Stimulated activated CD4-positive, alpha-beta T cell treated with anti-CD3 and anti-CD28 coated beads, TNF-alpha, amount 100 ng/mL, for 4 hours (primary cell): Measurements from ENCODE around the gene LIPT2.

Source experiments
- DNase-seq, 3 experiments: peaks; one replicate each; pipeline ENCODE4 v3.0.0-alpha.2; 2020; ENCODE audit warnings: low read depth in 3 of 3

LIPT2 gene

DNA sequence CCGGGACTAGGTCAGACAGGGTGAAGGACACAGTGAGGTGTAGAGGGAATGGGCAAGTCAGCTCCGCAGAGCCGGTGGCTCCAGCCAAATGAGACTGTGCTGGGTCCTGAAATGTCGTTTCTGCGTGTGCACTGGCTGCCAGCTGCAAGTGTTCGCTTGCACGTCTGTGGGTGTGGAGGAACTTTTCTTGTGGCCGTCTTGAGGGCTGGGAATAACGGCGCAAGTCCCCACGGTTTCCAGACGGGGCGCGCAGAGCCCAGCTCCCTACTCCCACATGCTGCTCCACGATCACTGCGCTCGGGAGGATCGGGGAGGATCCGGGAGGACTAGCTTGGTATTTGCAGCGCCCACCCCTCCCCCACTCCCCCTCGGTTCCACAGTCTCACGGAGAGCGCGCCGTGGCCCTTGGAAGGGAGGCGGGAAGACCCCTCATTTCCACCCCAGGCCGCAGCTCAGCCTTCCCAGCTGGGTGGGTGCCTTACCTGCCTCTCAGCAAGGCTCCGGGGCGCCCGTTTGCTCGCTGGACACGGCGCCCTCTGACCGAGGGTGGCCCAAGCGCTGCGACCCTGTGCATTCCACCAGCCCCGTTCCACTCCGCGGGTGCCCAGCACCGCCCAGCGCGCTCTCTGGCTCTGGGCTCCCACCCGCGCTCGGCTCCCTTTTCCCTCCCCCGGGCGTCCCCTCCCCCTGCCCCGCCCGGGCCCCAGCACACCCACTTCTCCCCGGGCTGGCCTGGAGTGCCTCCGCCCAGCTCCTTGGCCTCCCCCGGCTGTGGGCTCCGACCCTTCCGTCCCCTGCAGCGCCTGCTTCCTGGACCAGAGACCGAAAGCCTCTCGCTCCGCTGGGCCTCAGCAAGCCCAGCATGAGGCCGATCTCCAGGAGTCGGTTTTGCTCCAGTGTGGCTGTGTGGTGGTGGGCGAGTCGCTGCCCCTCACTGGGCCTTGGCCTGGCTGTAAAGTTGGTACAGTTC, 26.3 kb downstream of the LIPT2 start, which contains the start of gene KCNE3:
KCNE3 (minus strand) TSS at position 634 of the 970 bp plus-strand sequence. CDS start 9,986 bp downstream, outside the sequence.
- no peak for DNase-seq

GRCh38 chr11:74465291-74465708, 28.2 kb downstream of the LIPT2 start:
- DNase-seq, result no peak

DNA sequence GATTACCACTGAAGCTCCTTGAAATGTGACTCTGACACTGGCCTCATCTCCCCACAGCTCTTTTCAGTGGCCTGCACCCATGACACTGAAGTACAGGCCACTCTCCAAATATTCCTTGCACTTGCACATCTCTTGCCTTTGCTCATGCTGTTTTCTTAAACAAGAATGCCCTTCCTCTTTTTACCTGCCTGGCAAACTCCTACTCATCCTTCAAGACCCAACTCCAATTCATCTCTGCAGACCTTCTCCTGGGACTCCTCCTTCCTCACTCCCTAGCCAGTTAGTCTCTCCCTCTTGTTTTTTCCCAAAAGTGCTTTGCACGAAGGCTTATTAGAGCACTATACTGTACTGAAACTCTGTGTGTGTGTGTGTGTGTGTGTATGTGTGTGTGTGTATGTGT, 28.8 kb downstream of the LIPT2 start:
- no peak for DNase-seq

DNA sequence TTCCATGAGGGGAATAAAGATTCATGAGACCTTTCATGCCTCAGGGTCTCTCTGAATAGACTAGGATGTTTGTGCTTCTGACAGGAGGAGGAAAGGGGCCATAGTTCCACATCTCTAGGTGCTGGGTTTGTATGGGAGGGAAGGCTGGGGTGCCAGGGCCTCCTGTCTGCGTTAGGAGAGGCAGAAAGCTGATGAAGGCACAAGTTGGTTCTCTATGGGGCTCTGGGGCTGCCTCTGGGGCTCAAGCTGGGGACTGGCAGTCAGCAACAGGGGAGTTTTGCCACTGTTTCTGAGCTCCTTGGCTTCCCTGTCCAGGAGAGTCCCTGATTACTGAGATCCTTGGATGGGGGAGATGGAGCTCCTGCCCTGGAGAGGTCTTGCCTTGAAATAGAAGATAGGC, 30.3 kb downstream of the LIPT2 start:
- DNase-seq, result no peak

DNA sequence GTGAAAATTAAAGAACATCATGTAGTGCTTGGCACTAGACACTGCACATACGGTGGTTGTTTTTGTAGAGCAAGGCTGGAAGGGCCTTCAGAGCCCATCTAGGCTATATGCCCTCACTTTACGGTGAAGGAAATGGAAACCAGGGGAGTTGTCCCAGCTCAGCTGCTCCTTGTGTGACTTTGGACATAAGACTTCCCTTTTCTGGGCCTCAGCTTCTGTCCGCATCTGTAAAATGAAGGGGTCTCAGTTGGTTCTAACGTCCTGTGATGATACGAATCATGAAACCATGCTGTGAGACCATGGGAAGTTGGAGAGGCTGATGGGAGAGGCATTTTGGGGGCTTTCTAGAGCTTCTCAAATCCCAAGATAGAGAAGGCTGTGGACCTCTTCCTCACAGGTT, 30.9 kb downstream of the LIPT2 start:
- no peak for DNase-seq

GRCh38 chr11:74462009-74462408, 31.5 kb downstream of the LIPT2 start:
- DNase-seq, result no peak

DNA sequence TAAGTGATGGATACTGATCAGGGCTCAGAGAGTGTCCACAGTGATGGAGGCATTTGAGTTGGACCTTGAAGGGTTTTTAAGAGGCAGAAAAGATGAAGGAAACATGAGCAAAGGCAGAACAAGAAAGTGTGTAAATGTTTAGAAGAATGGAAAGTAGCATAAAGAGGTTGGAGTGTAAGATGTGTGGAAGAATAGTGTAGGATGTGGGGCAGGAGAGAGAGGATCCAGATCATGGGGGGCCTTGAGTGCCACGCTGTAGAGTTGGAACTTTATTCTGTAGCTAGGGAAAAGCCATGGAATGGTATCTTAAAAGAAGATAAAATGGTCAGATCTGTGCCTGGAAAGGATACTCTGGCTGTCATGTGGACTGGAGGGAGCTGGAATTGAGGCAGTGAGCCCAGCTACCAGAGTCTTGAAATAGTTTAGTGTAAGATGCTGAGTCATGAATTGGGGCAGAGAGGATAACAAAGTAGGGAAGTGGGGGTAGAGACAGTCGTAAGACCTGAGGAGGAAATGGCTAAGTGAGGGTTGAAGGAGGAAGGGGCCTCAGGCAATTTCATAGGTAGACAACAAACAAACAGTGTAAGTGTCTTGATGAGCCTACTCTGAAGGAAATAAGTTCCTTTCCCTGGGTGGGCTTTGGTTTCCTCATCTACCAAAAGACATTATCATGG, 32.9 kb downstream of the LIPT2 start:
- no peak for DNase-seq

GRCh38 chr11:74460065-74460464, 33.5 kb downstream of the LIPT2 start:
- no peak for DNase-seq

- DNase-seq, result no peak
These were observed 33.9 kb downstream of the LIPT2 start for GRCh38 chr11:74459584-74459983.

GRCh38 chr11:74457356-74457755, 36.2 kb downstream of the LIPT2 start:
- DNase-seq, result no peak

DNA sequence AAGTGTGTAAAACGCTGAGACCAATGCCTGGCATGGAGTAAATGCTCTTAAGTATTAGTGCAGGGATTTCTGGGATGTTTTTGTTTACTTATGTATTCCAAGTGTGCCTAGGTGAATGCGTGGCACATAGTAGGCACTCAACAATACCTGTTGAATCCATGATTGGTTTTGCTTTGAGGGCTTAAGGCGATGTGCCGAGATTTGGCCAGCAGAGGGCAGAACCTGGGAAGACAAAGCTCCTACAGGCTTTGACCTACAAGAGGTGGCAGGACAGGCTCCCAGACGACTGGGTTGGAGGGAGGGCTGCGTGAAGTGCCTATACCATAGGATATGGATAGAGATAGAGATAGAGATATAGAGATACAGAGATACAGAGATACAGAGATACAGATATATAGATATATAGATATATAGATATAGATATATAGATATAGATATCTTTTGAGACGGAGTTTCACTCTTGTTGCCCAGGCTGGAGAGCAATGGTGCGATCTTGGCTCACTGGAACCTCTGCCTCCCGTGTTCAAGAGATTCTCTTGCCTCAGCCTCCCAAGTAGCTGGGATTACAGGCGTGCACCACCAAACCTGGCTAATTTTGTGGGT, 40.0 kb downstream of the LIPT2 start:
- peak; percentile 23 to 39 (median 34) for DNase-seq

- no peak for DNase-seq
These were observed 41.2 kb downstream of the LIPT2 start for GRCh38 chr11:74452366-74452765.

- no peak for DNase-seq
These were observed 43.2 kb downstream of the LIPT2 start for GRCh38 chr11:74450318-74450717.

GRCh38 chr11:74449369-74449931, 44.1 kb downstream of the LIPT2 start:
- DNase-seq, result peak in 1 of 3 experiments; percentile 20

DNA sequence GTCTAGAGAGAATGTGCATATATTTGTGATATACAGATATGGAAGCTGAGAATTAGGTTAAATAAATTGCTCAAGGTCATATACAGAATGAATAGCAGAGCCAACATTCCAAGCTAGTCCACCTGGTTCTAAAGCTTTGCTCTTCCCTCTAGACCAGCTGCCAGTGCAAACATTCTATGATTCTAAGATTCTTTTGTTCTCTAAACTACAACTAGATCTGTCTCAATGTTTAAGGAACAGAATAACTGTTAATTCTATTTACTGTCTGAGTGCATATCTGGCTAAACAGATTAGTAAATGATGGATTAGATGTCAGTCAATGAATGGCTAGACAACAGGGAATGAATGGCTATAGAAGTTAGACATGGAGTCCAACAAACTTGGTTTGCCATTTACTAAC, 45.8 kb downstream of the LIPT2 start:
- no peak for DNase-seq

GRCh38 chr11:74446532-74446938, 47.0 kb downstream of the LIPT2 start:
- no peak for DNase-seq

DNA sequence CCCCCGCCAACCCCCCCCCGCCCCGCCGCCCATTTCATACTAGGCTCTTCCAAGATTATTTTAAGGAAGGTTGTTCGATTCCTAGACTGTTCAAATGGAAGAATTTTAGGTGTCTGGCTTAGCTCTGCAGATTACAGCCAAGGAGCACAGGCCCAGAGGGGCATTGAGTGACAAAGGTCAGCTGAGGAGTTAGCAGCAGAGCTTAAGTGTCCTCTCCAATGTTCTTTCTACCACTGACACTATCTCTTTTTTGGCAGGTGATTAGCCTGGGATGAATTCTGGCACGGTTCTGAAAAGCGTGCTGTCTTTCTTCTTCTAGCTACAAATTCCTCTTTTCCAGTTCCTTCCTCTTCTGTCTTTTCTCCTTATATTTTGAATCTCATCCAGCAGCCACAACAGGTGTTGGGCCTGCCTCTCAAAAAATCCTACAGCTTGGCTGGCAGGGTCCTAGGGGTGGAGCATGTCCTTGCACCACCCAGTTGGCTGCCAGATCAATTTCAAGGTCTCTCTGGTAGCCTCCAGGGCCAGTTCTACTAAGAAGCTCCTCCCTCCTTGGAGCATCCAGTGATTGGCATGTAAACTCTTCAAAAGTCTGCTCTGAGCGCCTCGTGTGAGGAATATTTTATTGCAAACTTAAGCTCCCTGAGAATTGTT, 49.2 kb downstream of the LIPT2 start:
- no peak for DNase-seq

GRCh38 chr11:74443071-74443864, 50.3 kb downstream of the LIPT2 start:
- DNase-seq, result no peak

- no peak for DNase-seq
These were observed 50.9 kb downstream of the LIPT2 start for GRCh38 chr11:74442636-74443035.
